Activated T-helper 17 cell treated with anti-CD3 and anti-CD28 coated beads, Interleukin-2, amount 50 U/mL, for 72 hours (primary cell): ENCODE results near the gene AVPR1B. TPM values are rescaled to one million over a fixed set of nuclear protein-coding genes. Genes with fewer than 3 reads are reported as not detected.

Experiments
- ATAC-seq: fragments of 150-1000 bp; cut with Tn5 transposase; replicated peaks from 2 replicates; pipeline ENCODE4 v1.10.0; 2021; ENCODE audit warnings: mild to moderate bottlenecking, moderate library complexity
- H3K27ac Mint-ChIP-seq: one replicate; pipeline ENCODE4 v1.8.0; 2022; ENCODE audit warnings: mixed read lengths
- H3K27me3 Mint-ChIP-seq: one replicate; pipeline ENCODE4 v1.8.0; 2022; ENCODE audit warnings: mixed read lengths
- H3K36me3 Mint-ChIP-seq: one replicate; pipeline ENCODE4 v1.8.0; 2022; ENCODE audit warnings: low read depth, mild to moderate bottlenecking, mixed read lengths
- H3K4me1 Mint-ChIP-seq: one replicate; pipeline ENCODE4 v1.8.0; 2022; ENCODE audit warnings: mixed read lengths
- H3K4me3 Mint-ChIP-seq: one replicate; pipeline ENCODE4 v1.8.0; 2022; ENCODE audit warnings: mild to moderate bottlenecking, mixed read lengths
- H3K9me3 Mint-ChIP-seq: one replicate; pipeline ENCODE4 v1.8.0; 2022; ENCODE audit warnings: mixed read lengths
- total RNA-seq, 2 donors: library from RNA; stranded (reverse); gene quantifications; one replicate each; pipeline ENCODE4 v1.2.3, GENCODE V29; 2022

Gene AVPR1B
- total RNA-seq, 2 donors from 2014 or later, result not detected

GRCh38 chr1:206105464-206105995 lies 11.7 kb downstream of the AVPR1B start:
- H3K9me3 Mint-ChIP-seq, result no peaks in the 10 kb centered on the region
- H3K27ac Mint-ChIP-seq, result no peak overlapping the region
- peak; percentile 54 for ATAC-seq

GRCh38 chr1:206103979-206104378 lies 13.2 kb downstream of the AVPR1B start:
- no peaks in the 10 kb centered on the region for H3K36me3 Mint-ChIP-seq
- H3K9me3 Mint-ChIP-seq, result no peaks in the 10 kb centered on the region
- peaks cover 9% of the 10 kb centered on the region for H3K27me3 Mint-ChIP-seq
- H3K4me1 Mint-ChIP-seq, result peaks cover 6% of the 10 kb centered on the region
- H3K27ac Mint-ChIP-seq, result no peak overlapping the region
- H3K4me3 Mint-ChIP-seq, result no peak overlapping the region
- no peak for ATAC-seq

More at GRCh38 chr1:206105464-206105995, 11.7 kb downstream of the AVPR1B start:
- H3K4me1 Mint-ChIP-seq, result peaks cover 6% of the 10 kb centered on the region
- H3K36me3 Mint-ChIP-seq, result no peaks in the 10 kb centered on the region
- H3K27me3 Mint-ChIP-seq, result peaks cover 8% of the 10 kb centered on the region
- H3K4me3 Mint-ChIP-seq, result no peak overlapping the region

- H3K4me3 Mint-ChIP-seq, result no peak overlapping the region
- no peak for ATAC-seq
- no peaks in the 10 kb centered on the region for H3K9me3 Mint-ChIP-seq
- H3K27ac Mint-ChIP-seq, result no peak overlapping the region
- H3K4me1 Mint-ChIP-seq, result peaks cover 6% of the 10 kb centered on the region
- H3K27me3 Mint-ChIP-seq, result peaks cover 16% of the 10 kb centered on the region
- no peaks in the 10 kb centered on the region for H3K36me3 Mint-ChIP-seq
Observed at GRCh38 chr1:206102292-206102936, 14.8 kb downstream of the AVPR1B start.

- Mint-ChIP-seq H3K4me3 (no peak overlapping the region), H3K4me1 (peaks cover 6% of the 10 kb centered on the region), H3K9me3 (no peaks in the 10 kb centered on the region), H3K36me3 (no peaks in the 10 kb centered on the region), H3K27ac (no peak overlapping the region), H3K27me3 (peaks cover 16% of the 10 kb centered on the region)
- no peak for ATAC-seq
Observed at GRCh38 chr1:206101351-206102045, 15.7 kb downstream of the AVPR1B start.

DNA sequence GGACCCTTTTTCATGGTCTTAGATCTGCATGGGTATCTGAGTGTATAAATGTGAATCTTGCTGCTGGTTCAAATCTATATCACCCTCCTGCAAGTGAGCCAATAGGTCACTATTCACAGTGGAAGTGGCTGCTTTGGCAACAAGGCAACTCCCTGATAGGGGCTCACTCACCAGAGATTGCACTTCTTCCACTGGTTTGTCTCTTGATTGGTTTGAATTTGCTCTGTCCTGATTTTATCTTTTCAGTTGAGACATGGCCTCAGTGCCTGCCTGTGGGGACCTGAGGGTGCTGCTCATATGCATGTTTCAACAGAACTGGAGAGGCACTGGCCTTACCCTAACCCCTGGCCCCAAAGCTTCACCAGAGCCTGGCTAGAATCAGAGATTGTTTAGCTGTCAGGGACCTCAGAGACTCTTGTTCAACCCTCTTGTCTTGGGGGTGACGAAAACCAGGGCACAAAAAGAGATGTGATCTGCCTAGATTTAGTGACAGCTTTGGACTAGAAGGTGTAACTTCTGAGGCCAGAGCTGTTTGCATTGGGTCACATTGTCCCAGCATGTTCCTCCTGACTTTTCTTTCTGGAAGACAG lies 16.9 kb downstream of the AVPR1B start:
- peaks cover 16% of the 10 kb centered on the region for H3K27me3 Mint-ChIP-seq
- no peaks in the 10 kb centered on the region for H3K9me3 Mint-ChIP-seq
- H3K36me3 Mint-ChIP-seq, result no peaks in the 10 kb centered on the region
- H3K4me3 Mint-ChIP-seq, result no peak overlapping the region
- H3K27ac Mint-ChIP-seq, result no peak overlapping the region
- no peak for ATAC-seq
- H3K4me1 Mint-ChIP-seq, result peaks cover 6% of the 10 kb centered on the region

DNA sequence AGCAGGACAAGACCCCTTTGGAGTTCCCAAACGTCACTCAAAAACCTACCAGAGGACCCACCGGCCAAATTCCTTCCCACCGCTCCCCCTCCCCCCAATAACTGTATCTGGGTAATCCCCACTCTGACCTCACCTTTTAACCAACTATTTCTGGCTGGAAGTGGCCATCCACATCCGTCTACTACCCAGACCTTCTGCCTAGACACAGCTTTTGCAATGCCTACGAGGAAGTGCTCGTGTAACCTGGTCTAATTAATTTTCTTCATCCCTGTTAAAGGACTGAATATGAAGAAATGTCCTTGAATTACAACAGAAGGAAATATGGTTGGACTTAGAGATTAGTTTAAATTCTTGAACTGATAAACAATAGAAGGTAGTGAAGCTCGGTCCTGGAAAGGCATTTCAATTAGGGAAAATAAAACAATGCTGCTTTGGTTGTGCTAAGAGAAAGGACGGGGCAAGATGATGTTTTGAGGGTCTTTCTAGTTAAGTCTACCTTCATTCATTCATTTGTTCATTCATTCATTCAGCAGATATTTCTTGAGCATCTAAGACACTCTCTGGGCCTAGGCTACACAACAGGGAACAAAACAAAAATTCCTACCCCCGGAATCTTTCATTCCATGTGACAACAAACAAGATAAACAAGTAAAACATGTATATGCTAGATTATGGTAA lies 18.8 kb downstream of the AVPR1B start:
- Mint-ChIP-seq H3K36me3 (no peaks in the 10 kb centered on the region), H3K27me3 (peaks cover 16% of the 10 kb centered on the region), H3K4me1 (no peaks in the 10 kb centered on the region), H3K9me3 (no peaks in the 10 kb centered on the region), H3K4me3 (no peak overlapping the region), H3K27ac (no peak overlapping the region)
- no peak for ATAC-seq

DNA sequence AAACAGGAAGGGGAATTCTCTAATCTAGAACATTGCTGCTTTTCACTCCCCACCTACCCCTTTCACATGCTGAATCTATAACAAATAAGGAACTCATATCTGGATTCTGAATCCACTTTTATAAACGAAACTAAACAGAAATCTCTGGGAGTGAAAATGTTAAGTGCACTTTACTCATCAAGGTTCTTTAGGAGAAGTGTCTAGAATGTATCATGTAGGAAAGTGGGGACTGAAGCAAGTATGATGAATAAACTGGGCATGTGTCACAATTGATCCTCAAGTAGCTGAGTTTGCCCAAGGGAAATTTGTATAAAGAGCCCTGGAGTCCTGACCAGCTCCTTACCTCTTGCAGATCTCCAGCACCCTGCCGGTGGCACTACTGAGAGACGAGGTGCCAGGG lies 19.8 kb downstream of the AVPR1B start:
- H3K27me3 Mint-ChIP-seq, result peaks cover 16% of the 10 kb centered on the region

DNA sequence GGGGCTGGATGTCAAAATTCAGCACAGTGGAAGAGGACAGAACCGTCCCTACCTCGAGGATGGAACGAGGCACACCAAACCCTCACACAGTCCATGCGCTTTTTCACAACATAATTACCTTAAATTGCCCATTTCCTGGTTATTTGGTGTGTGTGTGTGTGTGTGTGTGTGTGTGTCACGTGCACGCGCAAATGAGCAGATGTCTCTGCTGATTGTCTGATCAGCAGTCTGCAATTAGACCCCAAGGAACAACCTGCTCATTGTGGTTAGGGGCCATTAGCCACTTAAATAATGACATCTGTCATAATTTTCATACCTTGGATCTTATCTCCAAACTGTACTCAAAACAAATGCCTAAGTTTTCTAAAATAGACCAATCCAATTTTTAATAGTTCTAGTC lies 23.2 kb downstream of the AVPR1B start:
- no peak overlapping the region for H3K4me3 Mint-ChIP-seq
- ATAC-seq, result no peak

More for the DNA sequence above, 19.8 kb downstream of the AVPR1B start:
- Mint-ChIP-seq H3K27ac (no peak overlapping the region), H3K4me3 (no peak overlapping the region), H3K36me3 (no peaks in the 10 kb centered on the region), H3K9me3 (no peaks in the 10 kb centered on the region), H3K4me1 (no peaks in the 10 kb centered on the region)
- ATAC-seq, result no peak

GRCh38 chr1:206089341-206089740 lies 27.8 kb downstream of the AVPR1B start:
- H3K36me3 Mint-ChIP-seq, result no peaks in the 10 kb centered on the region
- no peaks in the 10 kb centered on the region for H3K4me1 Mint-ChIP-seq
- no peak for ATAC-seq
- H3K4me3 Mint-ChIP-seq, result no peak overlapping the region
- no peak overlapping the region for H3K27ac Mint-ChIP-seq
- no peaks in the 10 kb centered on the region for H3K27me3 Mint-ChIP-seq
- no peaks in the 10 kb centered on the region for H3K9me3 Mint-ChIP-seq

More for the DNA sequence above, 23.2 kb downstream of the AVPR1B start:
- H3K4me1 Mint-ChIP-seq, result no peaks in the 10 kb centered on the region
- no peaks in the 10 kb centered on the region for H3K36me3 Mint-ChIP-seq
- peaks cover 8% of the 10 kb centered on the region for H3K27me3 Mint-ChIP-seq
- no peaks in the 10 kb centered on the region for H3K9me3 Mint-ChIP-seq
- H3K27ac Mint-ChIP-seq, result no peak overlapping the region

GRCh38 chr1:206087091-206087490 lies 30.1 kb downstream of the AVPR1B start:
- no peak for ATAC-seq
- H3K27ac Mint-ChIP-seq, result no peak overlapping the region
- no peaks in the 10 kb centered on the region for H3K27me3 Mint-ChIP-seq

DNA sequence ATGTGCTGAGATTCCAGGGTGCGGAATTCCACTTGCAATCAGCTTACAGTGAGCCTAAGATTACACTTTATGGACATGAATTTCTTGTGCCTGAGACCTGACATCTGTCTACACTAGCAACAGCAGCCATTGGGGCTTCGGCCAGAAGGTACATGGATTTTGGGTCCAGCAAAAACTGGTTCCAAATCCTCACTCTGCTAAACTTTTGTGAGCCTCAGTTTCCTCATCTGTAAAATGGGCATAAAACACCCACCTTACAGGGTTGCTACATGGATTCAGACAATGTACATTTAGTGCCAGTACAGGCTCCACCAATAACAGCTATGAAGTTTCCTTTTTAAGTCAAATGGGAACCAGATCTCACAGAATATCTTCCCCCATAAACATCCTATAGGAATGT lies 33.4 kb downstream of the AVPR1B start:
- Mint-ChIP-seq H3K27me3 (no peaks in the 10 kb centered on the region), H3K9me3 (no peaks in the 10 kb centered on the region), H3K27ac (no peak overlapping the region), H3K36me3 (no peaks in the 10 kb centered on the region), H3K4me1 (peaks cover 7% of the 10 kb centered on the region), H3K4me3 (no peak overlapping the region)
- ATAC-seq, result no peak

More at GRCh38 chr1:206087091-206087490, 30.1 kb downstream of the AVPR1B start:
- H3K9me3 Mint-ChIP-seq, result no peaks in the 10 kb centered on the region
- no peaks in the 10 kb centered on the region for H3K36me3 Mint-ChIP-seq
- no peaks in the 10 kb centered on the region for H3K4me1 Mint-ChIP-seq
- H3K4me3 Mint-ChIP-seq, result no peak overlapping the region

GRCh38 chr1:206082831-206083695 lies 34.1 kb downstream of the AVPR1B start:
- Mint-ChIP-seq H3K27me3 (no peaks in the 10 kb centered on the region), H3K27ac (no peak overlapping the region), H3K36me3 (no peaks in the 10 kb centered on the region), H3K9me3 (no peaks in the 10 kb centered on the region), H3K4me1 (peaks cover 7% of the 10 kb centered on the region), H3K4me3 (no peak overlapping the region)
- no peak for ATAC-seq

DNA sequence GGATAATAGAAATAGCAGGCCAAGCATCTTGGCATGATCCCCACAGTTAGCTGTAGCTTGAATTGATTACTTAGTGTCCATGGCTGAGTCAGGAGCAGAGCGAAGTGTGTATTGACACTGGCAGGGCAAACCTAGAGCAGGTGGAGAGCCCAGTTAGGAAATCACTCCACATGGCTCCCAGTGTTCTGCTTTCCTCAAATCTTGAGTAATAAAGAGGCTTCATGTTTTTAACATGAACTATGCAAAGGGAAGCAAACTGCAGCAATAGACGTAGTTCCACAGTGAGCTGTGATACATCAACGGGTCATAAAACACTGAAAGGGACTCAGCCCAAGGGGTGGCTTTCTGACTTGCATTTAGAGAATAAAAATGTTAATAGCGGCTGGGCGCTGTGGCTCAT lies 35.3 kb downstream of the AVPR1B start:
- H3K4me1 Mint-ChIP-seq, result peaks cover 7% of the 10 kb centered on the region
- ATAC-seq, result no peak
- no peaks in the 10 kb centered on the region for H3K36me3 Mint-ChIP-seq
- no peaks in the 10 kb centered on the region for H3K27me3 Mint-ChIP-seq
- no peak overlapping the region for H3K4me3 Mint-ChIP-seq
- H3K9me3 Mint-ChIP-seq, result no peaks in the 10 kb centered on the region
- H3K27ac Mint-ChIP-seq, result no peak overlapping the region
